Activated CD4-positive, alpha-beta T cell treated with anti-CD3 and anti-CD28 coated beads, Interleukin-2, amount 50 U/mL, for 16 hours (primary cell): ENCODE data around the gene SEPTIN11.
"Not testable (repeated sequence)": the region's sequence is repeated elsewhere in the genome, so short reads cannot be mapped to it uniquely, and the experiment has no call there.

Experiments
- DNase-seq: peaks from one replicate; pipeline ENCODE4 v3.0.0-alpha.2; 2020

SEPTIN11 gene

DNA sequence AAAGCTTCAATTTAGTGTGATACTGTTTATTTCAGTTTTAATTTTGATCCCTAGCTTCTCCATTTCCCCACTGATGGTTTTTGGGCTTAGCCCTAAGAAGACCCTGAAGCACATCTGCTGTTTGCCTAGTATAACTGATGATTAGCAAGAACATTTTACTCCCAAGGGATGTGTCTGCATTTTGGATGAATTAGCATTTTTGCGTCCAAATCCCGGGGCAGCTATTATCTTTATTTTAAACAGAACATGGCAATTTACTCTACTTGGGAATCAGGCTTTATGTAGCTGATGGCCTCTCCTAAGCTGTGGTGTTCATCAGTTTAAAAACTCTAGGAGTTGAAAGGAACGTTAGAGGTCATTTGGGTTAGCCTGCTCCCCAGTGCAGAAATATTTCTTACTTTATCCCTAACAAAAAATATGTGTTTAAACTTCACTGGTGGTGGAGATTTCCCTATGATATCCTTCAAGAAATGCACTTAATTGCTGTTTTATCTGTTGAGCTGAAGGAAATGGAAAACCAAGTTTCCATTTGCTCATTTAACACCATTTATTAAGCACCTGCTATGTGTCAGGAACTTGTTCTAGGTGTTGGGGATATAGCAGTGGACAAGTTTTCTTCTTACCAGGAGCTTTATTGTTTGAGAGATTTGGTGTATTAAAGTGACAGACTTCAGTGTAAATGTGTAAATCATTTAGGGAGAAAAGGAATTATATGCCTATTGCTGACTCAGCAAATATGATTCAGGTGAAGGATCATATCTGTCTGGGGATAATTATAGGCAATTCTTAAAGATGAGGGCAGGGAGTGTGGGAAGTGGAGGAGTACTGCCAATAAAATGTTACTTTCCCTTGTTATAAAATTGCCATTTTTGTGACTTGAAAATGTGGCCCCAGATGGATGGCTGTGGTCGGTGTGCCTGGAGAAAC lies 3.4 kb downstream of the SEPTIN11 start:
- no peak for DNase-seq

DNA sequence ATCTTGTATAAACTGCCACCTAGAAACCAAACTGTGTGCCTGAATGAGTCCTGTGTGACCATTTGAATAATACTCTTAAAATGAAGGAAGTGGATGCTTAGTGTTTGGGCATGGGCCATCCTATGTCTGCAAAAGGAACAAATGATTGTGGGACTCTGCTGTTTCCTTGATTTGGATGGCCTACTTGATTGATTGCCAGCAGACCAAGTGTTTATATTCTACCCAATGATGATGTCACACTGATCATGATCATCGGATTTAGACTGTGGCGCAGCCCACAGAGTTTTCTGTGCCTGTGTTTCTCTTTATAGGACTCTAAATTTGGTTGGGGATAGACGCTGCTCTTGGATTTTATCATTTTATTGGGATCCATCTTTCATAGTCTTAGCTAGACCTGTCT lies 4.4 kb downstream of the SEPTIN11 start:
- no peak for DNase-seq

- no peak for DNase-seq
These were observed 4.9 kb downstream of the SEPTIN11 start for GRCh38 chr4:76954489-76954888.

DNA sequence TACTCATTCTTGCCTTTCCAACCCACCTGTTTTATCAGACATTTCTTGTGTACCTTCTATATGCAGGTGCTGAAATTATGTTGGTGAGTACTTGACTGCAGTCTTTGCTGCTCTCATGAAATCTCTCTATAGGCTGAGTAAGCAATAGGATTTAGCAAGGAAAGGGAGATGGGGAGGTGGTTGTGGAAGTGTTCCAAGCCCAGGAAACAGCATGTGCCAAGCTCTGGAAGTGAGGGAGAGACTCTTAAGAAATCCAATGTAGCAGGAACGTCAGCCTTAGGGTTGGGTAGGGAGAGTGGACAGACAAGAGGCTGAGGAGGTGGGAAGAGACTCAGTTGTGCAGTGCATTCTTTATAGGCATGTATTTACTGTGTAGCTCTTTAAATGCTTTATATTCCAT lies 5.6 kb downstream of the SEPTIN11 start:
- no peak for DNase-seq

DNA sequence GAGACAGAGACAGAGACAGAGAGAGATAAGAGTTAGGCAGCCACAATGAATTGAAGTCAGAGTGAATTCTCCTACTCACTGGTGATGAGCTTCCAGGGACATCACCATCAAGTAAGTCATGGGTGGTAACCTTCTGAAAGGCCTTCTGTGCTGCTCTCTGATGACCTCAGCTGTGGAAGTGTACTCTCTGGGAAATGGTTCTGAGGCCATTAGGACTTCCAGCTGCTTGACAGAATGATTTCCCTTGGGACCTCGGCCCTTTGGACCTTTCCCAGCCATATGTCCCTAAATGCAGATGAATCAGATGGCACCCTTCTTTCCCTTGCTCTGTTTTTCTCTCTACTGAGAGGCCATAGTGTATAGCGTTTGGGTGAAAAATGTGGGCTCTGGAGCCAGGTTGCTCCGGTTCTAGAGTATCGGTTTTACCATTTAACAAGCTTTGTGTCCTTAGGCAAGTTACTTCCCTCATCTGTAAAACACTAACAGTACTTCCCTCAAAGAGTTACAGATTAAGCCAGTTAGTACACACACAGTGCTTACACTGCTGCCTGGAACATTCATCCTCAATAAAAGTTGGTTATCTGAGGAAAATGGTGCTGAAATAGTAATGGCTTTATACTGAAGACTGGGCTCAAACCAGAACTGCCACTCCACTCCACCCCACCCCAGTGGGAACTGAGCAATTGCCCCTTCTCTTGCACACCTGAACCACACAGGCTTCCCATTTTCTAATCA lies 7.6 kb downstream of the SEPTIN11 start:
- no peak for DNase-seq

DNA sequence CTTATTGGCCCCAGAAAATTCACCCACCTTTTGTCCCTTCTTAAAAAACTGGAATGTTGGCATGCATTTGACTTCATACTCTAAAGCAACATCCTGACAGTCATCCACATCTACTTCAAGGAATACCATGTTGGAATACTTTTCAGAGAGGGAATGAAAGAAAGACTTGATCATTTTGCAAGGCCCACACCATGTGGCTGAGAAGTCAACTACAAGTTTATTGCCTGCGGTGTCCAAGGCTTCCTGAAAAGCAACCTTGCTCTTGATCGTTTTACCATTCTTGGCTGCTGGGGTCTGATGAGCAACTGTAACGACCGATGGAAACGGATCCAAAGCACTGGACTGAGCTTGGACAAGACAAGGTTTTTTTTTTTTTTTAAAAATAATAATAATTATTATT lies 9.3 kb downstream of the SEPTIN11 start:
- DNase-seq: no peak

GRCh38 chr4:76960014-76960413 lies 10.5 kb downstream of the SEPTIN11 start:
- peak; percentile 75 for DNase-seq

DNA sequence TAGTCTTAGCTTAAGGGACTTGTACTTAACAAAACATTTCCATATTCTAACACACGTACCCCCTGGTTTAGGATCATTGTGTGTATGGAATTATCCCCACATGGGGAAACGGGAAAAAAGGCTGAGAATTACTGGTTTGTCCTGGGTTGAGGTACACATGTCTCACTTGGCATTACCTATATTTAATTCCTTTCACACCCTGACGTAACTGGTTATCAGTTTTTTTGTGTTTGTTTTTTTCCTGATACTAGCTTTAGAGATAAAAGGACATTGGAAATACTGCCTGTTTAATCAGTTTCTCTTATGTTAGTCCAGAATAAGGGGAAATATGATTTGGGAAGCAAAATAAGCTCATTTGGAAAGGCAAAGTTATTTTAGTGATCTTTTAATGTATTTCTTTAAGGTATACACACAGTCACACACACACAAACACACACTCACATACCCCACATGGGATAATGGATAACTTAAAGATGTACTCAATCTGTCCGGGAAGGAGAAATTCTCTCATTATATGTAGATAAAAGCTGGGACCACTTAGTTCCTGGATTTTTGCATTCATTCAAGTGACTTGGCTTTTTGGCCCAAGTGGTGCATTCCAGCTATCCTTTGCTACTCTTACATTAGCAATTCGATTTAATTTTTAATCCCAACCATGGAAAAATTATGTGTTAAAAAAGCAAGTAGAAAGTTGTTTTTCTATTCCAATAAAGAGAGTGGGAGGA lies 13.0 kb downstream of the SEPTIN11 start:
- no peak for DNase-seq

DNA sequence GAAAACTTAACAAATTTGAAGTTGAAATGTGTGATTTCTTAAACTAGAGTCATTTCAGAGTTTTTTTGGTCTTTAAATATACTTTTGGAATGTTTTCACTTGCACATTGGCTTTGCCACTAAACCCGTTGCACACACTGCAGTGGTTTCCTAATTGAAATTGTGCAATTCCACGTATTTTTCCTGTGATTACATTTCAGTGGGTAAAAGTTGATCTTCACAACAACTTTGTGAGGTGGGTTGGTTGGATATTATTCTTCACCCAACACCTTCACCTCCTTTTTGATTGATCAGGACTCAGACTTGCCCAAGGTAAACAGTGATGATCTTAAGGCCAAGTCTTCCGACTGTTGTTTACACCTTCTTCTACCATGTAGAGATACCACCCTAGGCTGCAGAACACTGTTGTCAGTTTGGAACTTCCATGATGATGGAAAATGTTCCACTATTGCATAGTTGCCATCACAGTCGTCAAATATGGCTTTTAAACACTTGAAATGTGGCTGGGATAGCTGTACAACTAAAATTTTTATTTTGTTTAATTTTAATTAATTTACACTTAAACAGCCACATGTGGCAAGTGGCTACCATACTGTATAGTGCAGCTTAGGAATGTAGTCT lies 13.7 kb downstream of the SEPTIN11 start:
- no peak for DNase-seq

- not testable (repeated sequence) for DNase-seq
These were observed 14.4 kb downstream of the SEPTIN11 start for GRCh38 chr4:76963927-76964326.

- DNase-seq: no peak
These were observed 15.2 kb downstream of the SEPTIN11 start for GRCh38 chr4:76964769-76965168.

GRCh38 chr4:76965866-76966579 lies 16.5 kb downstream of the SEPTIN11 start:
- DNase-seq: no peak

DNA sequence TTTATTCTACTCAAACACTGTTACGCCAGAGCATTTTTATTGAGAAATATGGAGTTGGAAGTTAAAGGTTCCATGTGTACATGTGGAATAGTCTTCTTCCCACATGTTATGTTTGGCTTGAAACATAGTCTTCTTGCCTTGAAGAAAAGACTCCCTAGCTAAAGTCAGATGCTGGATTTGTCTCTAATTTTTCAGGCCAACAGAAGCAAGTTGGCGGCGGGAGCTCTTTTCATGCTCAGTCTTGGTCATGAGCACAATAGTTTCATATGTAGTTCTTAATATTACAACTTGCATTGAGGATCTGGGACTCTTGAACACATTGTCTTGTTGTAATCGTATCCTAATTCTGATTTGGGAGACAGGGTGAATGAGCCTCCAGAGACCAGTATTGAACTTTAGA lies 19.4 kb downstream of the SEPTIN11 start:
- DNase-seq: no peak

DNA sequence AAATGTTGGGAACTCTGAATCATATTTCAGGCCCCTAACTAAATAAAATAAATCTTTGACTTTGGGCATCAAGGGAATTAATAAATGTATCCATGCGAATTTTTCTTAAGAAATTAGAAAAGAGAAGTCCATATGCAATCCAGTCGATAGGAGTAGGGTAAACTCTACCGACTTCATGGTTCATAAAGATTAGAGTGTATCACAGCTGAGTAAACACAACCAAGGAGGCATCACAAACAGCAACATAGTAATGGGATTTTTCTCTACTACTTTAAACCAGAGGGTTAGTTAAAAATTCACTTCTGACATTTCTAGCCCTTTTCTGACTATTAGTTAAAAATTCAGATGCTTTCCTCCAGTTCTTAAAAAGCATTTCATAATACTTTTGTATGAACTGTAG lies 19.9 kb downstream of the SEPTIN11 start:
- no peak for DNase-seq

- no peak for DNase-seq
These were observed 20.5 kb downstream of the SEPTIN11 start for GRCh38 chr4:76969941-76970529.

- DNase-seq: no peak
These were observed 22.8 kb downstream of the SEPTIN11 start for GRCh38 chr4:76972306-76972705.

DNA sequence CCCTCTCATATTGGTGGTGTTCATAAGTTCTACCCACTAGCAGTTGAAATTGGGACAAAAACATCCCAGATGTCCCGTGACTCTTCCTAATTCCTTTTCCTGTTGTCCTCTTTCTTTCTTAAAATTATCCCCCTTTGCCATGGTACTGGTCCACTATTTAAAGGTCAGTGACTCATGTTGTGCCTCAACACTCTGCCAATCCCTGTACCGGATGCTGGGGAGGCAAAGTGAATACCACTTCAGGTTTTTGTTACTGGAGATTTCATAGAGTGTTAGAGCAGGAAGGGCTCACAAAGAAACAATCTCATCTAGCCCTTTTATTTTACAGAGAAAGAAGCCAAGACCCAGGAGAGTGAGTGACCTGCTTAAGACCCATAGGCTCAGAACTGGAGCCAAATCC lies 24.6 kb downstream of the SEPTIN11 start:
- no peak for DNase-seq

- no peak for DNase-seq
These were observed 27.6 kb downstream of the SEPTIN11 start for GRCh38 chr4:76977113-76977512.

- DNase-seq: no peak
These were observed 28.3 kb downstream of the SEPTIN11 start for GRCh38 chr4:76977736-76978350.

- DNase-seq: no peak
These were observed 29.7 kb downstream of the SEPTIN11 start for GRCh38 chr4:76979236-76979635.

DNA sequence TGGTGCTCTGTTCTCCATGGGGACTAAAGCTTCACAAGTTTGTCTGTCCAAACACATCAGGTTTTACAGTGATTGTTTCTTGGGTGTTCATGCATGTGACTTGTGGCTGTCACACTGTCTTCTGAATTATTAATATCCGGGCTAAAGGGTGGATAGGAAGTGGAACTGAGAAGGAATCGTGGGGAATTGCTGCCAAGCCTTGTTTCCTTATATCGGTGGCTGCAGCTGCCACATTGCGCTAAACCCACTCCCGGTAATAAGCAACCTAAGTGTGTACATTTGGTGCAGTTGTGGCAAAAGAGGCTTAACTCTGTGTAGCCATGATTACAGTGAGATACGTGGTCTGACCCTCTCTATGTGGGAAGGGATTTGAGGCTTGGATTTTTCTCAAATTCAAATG lies 30.7 kb downstream of the SEPTIN11 start:
- DNase-seq: no peak
